ENCODE data around the gene SPDYE3. TPM values are rescaled to one million over a fixed set of nuclear protein-coding genes. Genes with fewer than 3 reads are reported as not detected.
"Not testable (repeated sequence)": the region's sequence is repeated elsewhere in the genome, so short reads cannot be mapped to it uniquely, and the experiment has no call there.

SPDYE3 gene
- not detected in 2 replicates for total RNA-seq (2021)
- not detected for Bru-seq, nascent RNA
- BruChase-seq, experiment 1, labeled RNA remaining after a 2-hour chase, result not detected
- BruChase-seq, experiment 2, labeled RNA remaining after a 6-hour chase, result percentile 13 among the genes with signal in this experiment
- long read RNA-seq, partial matches to known transcripts, result 0 of 24 reads
- long read RNA-seq, other reads (novel, unspliced or antisense), result 24 of 24 reads

- H3K36me3 ChIP-seq (ENCODE audit: insufficient read depth, low read length, poor library complexity, severe bottlenecking); BruUV-seq (replicated peaks); CTCF ChIA-PET; H3K9me3 ChIP-seq (ENCODE audit: low read depth, low read length, poor library complexity, severe bottlenecking); H3K4me3 ChIP-seq (ENCODE audit: low read depth, low read length, poor library complexity, severe bottlenecking); H3K27ac ChIP-seq (ENCODE audit: low read depth, low read length, poor library complexity, severe bottlenecking); DNase-seq (ENCODE audit: low spot score); H3K4me1 ChIP-seq (ENCODE audit: insufficient read depth, low read length, poor library complexity, severe bottlenecking); intact Hi-C loops (cut with micrococcal nuclease; ENCODE audit: unreplicated experiment); POLR2A ChIA-PET (ENCODE audit: low non-redundant PET); H3K27me3 ChIP-seq (replicated peaks; ENCODE audit: insufficient read depth, low read depth, low read length, poor library complexity): not testable (repeated sequence)
These were observed at the start of gene SPDYE3 for GRCh38 chr7:100307402-100307801. TSS of gene SPDYE3 (plus strand) at chr7:100307702. CDS start at chr7:100307886, 184 bp downstream.

GRCh38 chr7:100259984-100260383 is 47.5 kb upstream of the SPDYE3 start:
- DNase-seq (ENCODE audit: low spot score); H3K4me3 ChIP-seq (ENCODE audit: low read depth, low read length, poor library complexity, severe bottlenecking); H3K4me1 ChIP-seq (ENCODE audit: insufficient read depth, low read length, poor library complexity, severe bottlenecking); H3K36me3 ChIP-seq (ENCODE audit: insufficient read depth, low read length, poor library complexity, severe bottlenecking); H3K27me3 ChIP-seq (replicated peaks; ENCODE audit: insufficient read depth, low read depth, low read length, poor library complexity); intact Hi-C loops (cut with micrococcal nuclease; ENCODE audit: unreplicated experiment); CTCF ChIA-PET; H3K27ac ChIP-seq (ENCODE audit: low read depth, low read length, poor library complexity, severe bottlenecking); H3K9me3 ChIP-seq (ENCODE audit: low read depth, low read length, poor library complexity, severe bottlenecking); POLR2A ChIA-PET (ENCODE audit: low non-redundant PET); BruUV-seq (replicated peaks): not testable (repeated sequence)

- H3K4me1 ChIP-seq (ENCODE audit: insufficient read depth, low read length, poor library complexity, severe bottlenecking); H3K27me3 ChIP-seq (replicated peaks; ENCODE audit: insufficient read depth, low read depth, low read length, poor library complexity); H3K9me3 ChIP-seq (ENCODE audit: low read depth, low read length, poor library complexity, severe bottlenecking); H3K36me3 ChIP-seq (ENCODE audit: insufficient read depth, low read length, poor library complexity, severe bottlenecking); POLR2A ChIA-PET (ENCODE audit: low non-redundant PET); H3K4me3 ChIP-seq (ENCODE audit: low read depth, low read length, poor library complexity, severe bottlenecking); intact Hi-C loops (cut with micrococcal nuclease; ENCODE audit: unreplicated experiment); CTCF ChIA-PET; H3K27ac ChIP-seq (ENCODE audit: low read depth, low read length, poor library complexity, severe bottlenecking); BruUV-seq (replicated peaks); DNase-seq (ENCODE audit: low spot score): not testable (repeated sequence)
These were observed 44.6 kb upstream of the SPDYE3 start for GRCh38 chr7:100262896-100263295.

DNA sequence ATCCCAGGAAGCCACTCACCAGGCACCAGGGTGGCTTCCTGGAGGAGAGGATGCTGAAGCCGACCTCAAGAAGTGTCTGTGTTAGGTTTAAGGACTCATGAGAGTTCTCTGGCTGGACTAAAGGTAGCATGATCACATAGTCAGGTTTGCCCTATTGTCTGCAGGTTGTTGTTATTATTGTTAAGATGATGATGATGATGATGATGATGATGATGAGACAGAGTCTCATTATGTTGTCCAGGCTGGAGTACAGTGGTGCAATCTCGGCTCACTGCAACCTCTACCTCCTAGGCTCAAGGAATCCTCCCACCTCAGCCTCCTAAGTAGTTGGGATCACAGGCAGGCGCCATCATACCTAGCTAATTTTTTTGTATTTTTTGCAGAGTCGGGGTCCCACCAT is 43.3 kb upstream of the SPDYE3 start:
- H3K36me3 ChIP-seq (ENCODE audit: insufficient read depth, low read length, poor library complexity, severe bottlenecking); CTCF ChIA-PET; POLR2A ChIA-PET (ENCODE audit: low non-redundant PET); H3K4me1 ChIP-seq (ENCODE audit: insufficient read depth, low read length, poor library complexity, severe bottlenecking); DNase-seq (ENCODE audit: low spot score); BruUV-seq (replicated peaks); H3K27ac ChIP-seq (ENCODE audit: low read depth, low read length, poor library complexity, severe bottlenecking); H3K4me3 ChIP-seq (ENCODE audit: low read depth, low read length, poor library complexity, severe bottlenecking); H3K27me3 ChIP-seq (replicated peaks; ENCODE audit: insufficient read depth, low read depth, low read length, poor library complexity); intact Hi-C loops (cut with micrococcal nuclease; ENCODE audit: unreplicated experiment); H3K9me3 ChIP-seq (ENCODE audit: low read depth, low read length, poor library complexity, severe bottlenecking): not testable (repeated sequence)

DNA sequence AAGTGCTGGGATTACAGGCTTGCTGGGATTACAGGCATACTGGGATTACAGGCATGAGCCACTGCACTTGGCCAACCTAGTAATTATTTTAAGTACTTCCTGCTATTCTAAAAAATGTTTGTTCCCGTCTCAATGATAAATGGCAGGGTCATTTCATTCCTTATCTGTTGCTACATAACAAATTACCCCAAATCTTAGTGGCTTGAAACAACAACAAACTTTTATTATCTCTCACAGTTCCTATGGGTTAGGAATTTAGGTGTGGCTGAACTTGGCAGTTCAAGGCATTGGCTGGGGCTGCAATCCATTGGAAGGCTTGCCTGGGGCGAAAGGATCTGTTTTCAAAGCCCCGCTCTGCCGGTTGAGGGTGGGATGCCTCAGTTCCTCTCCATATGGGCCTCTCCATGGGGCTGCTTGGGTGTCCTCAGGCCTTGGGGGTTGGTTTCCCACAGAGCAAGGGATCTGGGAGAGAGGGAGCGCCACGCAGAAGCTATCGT is 42.8 kb upstream of the SPDYE3 start:
- H3K4me1 ChIP-seq (ENCODE audit: insufficient read depth, low read length, poor library complexity, severe bottlenecking); CTCF ChIA-PET; H3K4me3 ChIP-seq (ENCODE audit: low read depth, low read length, poor library complexity, severe bottlenecking); DNase-seq (ENCODE audit: low spot score); BruUV-seq (replicated peaks); H3K27ac ChIP-seq (ENCODE audit: low read depth, low read length, poor library complexity, severe bottlenecking); intact Hi-C loops (cut with micrococcal nuclease; ENCODE audit: unreplicated experiment); H3K27me3 ChIP-seq (replicated peaks; ENCODE audit: insufficient read depth, low read depth, low read length, poor library complexity); H3K36me3 ChIP-seq (ENCODE audit: insufficient read depth, low read length, poor library complexity, severe bottlenecking); H3K9me3 ChIP-seq (ENCODE audit: low read depth, low read length, poor library complexity, severe bottlenecking): not testable (repeated sequence)
- POLR2A ChIA-PET (ENCODE audit: low non-redundant PET), result interaction anchor here (0.6 kb wide), 1 partner anchor 9 kb away, joined by 17 read pairs; no protein-coding TSS in a partner anchor

DNA sequence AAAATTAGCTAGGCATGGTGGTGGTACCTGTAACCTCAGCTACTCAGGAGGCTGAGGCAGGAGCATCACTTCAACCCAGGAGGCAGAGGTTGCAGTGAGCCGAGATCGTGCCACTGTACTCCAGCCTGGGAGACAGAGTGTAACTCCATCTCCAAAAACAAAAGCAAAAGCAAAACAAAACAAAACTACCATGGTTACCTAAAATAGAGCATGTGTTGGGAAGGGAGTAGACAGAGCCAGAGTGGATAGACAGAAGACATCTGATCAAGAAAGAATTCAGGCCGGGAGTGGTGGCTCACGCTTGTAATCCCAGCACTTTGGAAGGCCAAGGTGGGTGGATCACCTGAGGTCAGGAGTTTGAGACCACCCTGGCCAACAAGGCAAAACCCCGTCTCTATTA is 41.7 kb upstream of the SPDYE3 start:
- H3K4me1 ChIP-seq (ENCODE audit: insufficient read depth, low read length, poor library complexity, severe bottlenecking); H3K9me3 ChIP-seq (ENCODE audit: low read depth, low read length, poor library complexity, severe bottlenecking); CTCF ChIA-PET; DNase-seq (ENCODE audit: low spot score); H3K36me3 ChIP-seq (ENCODE audit: insufficient read depth, low read length, poor library complexity, severe bottlenecking); H3K27ac ChIP-seq (ENCODE audit: low read depth, low read length, poor library complexity, severe bottlenecking); H3K4me3 ChIP-seq (ENCODE audit: low read depth, low read length, poor library complexity, severe bottlenecking); BruUV-seq (replicated peaks); H3K27me3 ChIP-seq (replicated peaks; ENCODE audit: insufficient read depth, low read depth, low read length, poor library complexity); POLR2A ChIA-PET (ENCODE audit: low non-redundant PET); intact Hi-C loops (cut with micrococcal nuclease; ENCODE audit: unreplicated experiment): not testable (repeated sequence)

All from A673 (cell line).